Measurements from ENCODE around the gene NANOS3.

Gene NANOS3

DNA sequence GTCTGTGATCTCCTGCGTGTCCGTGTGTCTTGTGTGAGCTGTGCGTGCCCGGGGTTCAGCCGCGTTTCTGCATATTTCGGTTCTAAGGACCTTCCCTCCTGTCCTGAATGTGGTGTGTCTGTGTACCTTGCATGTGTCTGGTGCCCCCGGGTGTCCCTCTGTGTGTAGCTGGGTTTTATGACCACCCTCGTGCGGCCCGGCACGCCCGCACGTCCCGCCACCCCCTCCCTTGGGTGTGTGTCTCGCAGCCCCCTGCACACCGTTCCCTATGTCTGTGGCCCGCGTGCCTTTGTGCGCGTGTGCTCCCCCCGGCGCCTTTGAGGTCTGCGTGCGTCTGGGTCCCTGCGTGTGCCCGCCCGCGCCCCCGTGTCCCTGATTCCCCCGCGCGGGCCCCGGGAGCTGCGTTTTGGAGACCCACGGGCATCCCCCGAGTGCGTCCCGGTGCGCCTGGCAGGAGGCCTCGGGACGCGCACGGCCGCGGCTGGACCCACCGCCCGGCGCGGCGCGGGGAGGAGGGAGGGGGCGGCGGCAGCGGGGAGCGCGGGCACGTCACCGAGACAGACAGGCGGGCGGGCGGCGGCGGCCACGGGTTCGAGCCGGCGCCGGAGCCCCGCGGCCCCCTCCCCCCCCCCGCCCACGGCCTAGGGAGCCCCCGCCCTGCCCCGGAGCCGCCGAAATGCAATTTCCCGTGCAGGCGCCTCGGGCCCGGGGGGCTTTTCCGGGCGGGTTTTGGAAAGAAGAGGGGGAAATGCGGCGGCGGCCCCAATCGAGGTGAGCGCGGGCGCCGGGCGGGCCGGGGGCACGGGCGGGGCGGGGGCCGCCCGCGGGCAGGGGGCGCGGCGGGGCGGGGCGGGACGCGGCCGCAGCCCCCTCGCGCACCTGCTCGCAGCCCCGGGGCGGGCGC lies 12.0 kb upstream of the NANOS3 start:
- DNase-seq, result no peak

DNA sequence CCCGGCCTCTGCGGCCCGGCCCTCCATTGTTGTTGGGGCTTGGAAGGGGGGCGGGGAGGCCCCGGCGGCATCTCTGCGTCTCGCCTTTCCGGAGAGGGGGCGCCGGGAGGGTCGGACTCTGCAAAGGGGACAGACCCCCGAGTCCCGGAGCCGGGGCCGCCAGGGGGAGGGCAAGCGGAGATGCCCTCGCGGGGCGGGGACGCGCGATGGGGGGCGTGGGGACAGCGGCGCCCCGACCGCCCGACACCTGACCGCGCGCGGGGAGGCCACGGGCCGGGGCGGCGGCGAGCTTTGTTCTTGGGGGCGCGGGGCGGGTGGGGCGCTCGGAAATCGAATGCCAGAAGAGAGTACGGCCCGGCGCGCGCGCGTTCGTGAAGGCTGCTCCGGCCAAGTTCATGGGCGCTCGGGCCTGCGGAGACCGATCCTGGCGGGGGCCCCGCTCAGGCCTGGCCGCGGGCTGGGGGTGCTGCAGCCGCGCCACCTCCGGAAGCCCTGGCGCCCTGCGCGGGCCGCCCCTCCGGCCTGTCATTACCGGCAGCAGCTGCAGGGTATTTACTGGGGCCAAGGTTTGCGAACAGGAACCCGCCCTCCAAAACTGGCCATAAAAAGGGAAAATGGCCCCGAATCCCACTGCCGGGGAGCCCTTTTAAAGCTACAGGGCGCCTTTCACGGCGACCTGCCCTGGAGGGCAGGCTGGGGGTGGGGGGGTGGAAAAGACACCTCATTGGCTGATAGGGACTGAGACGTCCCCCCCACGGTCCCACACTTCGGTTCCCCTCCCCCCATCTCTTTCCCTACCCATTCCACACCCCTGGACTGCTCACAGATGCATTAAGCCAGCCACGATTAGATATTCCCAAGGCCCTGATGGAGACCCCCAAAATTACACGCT lies 11.1 kb upstream of the NANOS3 start:
- no peak for DNase-seq

DNA sequence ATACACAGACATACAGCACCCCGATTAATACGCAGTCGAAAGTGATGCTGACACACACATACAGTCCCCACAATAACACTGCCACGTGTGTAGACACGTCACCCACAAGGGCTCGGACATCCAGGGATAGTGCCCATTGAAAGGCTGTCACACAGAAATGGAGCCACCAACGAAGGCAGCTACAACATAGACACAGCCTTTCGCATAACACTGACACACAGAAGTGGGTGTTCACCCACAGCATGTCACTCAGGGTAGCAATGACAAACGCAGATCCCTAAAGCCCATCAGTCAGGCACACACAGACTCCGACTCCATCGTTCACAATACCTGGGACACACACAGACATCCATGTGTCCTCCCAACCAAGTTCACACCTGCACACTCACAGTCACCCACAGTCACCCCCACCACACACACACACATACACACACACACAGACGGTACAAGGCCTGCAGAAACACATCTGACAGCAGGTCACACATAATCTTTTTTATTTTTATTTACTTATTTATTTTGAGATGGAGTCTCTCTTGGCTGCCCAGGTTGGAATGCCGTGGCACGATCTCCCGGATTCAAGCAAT lies 10.4 kb upstream of the NANOS3 start:
- DNase-seq, result no peak

DNA sequence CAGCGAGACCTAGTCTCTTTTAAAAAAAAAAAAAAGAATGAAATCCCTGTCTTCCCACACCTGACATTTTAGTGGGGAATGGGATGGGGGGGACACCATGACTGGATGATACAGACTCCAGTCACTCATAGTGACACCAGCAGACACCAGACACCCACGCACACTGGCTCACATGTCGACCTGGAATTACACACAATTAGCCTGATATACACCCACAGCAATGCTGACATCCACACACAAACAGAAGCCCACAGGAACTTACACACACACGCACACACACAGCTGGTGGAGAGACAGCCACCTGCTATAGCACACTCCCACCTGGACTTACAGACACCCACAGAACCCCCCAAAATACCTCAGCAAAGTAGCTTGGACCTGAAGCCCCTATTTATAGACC lies 8.3 kb upstream of the NANOS3 start:
- DNase-seq, result no peak

DNA sequence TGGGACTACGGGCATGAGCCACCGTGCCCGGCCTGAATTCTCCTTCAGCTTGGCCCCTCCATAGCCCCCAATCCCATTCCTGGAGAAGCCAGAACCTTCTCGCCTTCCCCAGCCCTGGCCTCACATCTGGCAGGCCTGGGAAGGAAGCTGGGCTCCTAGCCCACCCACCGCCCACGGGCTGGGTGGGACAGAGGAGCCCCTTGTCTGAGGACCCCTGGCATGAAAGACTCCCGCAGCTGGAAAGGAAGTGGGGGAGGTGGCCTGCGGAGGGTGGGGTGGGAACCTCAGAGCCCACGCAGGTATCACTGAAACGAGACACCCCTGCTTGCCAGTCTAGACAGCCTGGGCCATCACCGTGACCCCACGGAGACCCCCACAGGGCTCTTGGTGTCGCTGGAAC lies 7.7 kb upstream of the NANOS3 start:
- no peak for DNase-seq

DNA sequence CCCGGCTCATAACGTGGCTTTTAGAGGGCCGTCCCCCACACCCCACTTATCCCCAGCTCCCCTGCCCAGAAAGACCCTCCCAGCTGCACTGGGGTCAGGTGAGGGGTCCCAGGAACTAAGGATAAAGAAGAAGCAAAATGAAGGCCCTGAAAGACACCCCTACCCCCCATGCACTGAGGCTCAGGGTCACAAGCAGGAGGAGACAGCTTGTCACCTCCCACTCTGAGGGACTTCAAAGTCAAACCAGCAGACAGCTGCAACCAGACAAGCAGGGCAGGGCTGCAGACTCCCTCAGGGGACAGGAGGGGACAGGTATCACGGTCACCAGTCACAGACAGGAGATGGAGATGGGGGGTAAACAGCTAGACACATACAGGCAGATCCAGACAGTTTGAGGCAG lies 6.1 kb upstream of the NANOS3 start:
- no peak for DNase-seq

DNA sequence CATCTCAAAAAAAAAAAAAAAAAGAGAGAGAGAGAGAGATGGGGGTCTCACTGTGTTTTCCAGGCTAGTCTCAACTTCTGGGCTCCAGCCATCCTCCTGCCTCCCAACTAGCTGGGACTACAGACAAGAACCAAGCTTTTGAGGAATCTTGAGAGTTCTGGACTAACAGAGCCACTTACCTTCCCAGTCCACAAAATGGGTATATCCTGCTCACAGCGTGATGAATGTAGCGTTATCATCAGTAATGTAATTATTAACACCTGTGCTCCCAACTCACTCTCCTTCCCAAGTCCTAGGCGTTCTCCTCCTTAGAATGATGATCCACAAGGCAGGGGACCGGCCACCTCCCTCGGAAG lies 4.6 kb upstream of the NANOS3 start:
- DNase-seq, result no peak

DNA sequence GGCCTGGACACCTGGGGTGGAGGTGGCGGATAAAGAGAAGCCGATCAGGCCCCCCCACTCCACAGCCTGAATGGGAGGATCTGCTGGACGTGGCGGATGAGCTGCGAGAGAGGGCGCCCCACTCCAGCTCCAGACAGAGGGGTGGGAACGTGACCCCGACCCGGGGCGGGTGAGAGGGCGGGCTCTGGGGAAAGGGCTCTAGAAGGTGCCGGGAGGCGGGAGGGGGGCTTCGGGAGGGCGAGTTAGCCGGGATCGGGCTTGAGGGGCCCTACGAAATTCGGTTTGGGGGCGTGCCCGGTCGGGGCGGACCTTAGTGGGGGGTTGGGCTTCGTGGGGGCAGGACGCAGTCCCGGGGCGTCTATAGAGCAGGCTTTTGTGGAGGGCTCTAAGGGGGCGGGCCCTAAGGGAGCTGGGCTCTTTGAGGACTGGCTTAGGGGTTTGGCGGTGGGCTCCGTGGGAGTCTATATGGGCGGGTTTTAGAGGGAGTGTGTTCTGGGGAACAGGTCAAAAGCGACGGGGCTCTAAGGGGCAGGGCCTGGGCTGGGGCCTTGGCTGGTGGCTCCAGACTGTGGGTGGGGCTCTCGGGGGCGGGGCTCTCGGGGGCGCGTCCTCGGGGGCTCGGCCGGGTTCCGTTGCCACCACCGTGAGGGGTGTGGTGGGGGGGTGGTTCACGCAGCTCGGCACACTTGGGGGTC lies 4.1 kb upstream of the NANOS3 start:
- no peak for DNase-seq

DNA sequence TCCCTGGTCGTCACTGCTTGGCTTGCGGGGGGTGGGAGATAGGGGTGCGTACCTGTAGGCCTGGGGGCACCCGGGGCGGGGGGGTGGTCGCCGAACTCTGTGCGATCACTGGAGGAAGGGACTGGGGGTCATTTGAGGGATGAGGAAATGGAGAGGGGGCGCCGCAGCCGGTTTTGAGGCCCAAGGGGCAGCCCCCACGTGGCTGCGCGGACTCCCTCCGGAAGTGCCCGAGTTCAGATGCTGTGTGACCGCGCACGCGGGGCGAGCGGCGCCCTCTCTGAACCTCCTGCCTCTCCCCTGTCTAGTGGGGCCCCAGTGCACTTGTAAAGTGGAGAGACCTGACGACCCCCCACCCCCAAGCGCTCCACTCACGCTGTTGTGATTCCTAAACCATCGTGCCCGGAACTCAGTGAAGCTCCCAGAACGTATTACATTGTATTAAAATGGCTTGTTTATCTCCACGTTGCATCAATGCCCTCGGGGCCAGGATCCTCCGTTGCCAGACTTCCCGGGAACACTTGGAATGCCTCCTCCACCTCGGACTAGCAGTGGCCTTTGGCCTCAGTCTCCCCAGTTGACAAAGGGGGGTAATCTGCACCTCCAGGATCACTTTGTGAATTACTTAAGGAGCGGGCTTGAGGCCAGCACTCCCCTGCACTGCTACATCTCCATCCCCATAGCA lies 3.0 kb upstream of the NANOS3 start:
- no peak for DNase-seq

DNA sequence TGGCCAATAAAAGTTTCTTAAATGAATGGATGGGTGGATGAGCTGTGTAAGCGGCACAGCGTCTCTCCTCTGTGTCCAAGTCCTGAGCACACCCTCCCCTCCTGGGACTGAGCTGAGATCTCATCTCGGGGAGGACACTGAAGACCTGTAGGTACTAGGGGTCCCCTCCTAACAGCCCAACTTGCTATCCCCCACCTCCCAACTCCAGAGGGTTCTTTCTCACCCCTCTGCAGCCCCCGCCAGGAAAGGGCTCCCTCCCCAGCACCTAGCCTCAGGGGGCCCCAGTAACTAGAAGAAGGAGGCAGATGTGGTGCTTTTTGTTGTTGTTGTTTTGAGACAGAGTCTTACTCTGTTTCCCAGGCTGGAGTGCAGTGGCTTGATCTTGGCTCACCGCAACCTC lies 1.1 kb upstream of the NANOS3 start:
- DNase-seq, result no peak

DNA sequence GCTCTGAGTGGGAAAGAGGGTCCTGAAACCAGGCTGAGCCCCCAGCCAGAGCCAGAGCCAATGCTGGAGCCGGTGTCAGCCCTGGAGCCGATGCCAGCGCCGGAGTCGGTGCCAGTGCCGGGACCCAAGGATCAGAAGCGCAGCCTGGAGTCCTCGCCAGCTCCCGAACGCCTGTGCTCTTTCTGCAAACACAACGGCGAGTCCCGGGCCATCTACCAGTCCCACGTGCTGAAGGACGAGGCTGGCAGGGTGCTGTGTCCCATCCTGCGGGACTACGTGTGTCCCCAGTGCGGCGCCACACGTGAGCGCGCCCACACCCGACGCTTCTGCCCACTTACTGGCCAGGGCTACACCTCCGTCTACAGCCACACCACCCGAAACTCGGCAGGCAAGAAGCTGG lies 369 bp downstream of the NANOS3 start:
- no peak for DNase-seq

DNA sequence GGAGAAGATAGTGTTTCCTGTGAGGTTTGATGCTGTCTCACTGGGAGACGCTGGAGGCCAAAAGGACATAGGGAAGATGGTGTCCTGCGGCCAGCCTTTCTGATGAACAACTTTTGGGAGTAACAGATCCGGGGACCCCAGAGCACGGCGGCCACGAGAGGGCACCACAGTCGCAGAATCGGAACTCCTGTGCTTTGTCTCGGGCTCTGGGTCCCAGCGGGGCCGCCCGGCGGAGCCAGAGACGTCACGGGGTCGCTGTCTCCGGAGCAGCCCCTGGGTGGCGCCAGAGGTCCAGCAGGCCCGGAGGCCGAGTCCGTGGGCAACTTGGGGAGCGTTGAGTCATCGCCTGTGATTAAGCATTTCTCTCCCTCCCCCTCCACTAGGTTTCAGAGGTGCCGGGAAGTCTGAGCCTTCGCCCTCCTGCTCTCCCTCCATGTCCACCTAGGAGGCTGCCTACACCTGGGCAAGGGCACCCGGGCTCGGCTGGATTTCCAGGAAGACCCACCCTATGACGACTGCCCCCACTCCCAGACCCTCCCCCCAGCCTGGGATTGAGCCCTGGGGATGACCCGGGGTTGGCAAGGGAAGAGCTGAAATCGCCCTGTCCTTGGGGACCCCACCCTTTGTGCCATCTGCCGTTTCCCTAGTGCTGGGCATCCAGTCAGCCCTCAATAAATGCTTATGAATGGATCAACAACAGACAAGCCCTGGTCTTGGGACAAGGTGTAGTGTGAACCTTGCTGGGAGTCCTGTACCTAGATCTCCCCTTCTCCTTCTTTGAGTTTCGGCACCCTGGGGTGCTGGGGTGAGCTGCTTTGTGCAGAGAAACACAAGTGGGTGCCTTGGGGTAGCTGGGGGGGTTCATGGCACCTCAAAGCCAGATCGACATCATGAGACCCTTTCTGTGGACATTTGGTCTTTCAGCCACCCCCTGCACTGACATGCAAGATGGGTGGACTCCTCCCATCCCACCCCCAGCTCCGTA lies 3.4 kb downstream of the NANOS3 start:
- DNase-seq, result peak; percentile 87

DNA sequence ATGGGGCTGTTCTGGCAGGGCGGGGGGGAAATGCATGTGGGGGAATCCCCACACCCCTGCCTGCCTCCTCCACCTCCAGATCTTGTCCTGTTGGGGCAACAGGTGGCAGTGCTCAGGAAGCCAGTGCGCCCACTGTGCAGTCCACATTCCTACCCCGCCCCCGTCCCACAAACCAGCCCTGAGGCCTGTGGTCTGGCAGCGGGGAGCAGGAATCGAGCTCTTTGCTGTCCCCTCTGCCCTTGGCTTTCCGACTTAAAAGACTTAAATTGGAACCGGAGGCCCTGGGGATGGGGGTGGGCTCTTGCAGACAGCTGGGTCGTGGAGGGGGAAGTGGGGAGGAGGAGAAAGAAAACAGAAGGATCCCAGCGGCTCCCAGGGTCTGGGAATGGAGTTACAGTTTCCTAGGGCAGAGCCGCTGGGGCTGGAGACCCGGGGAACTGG lies 4.3 kb downstream of the NANOS3 start:
- DNase-seq, result no peak

DNA sequence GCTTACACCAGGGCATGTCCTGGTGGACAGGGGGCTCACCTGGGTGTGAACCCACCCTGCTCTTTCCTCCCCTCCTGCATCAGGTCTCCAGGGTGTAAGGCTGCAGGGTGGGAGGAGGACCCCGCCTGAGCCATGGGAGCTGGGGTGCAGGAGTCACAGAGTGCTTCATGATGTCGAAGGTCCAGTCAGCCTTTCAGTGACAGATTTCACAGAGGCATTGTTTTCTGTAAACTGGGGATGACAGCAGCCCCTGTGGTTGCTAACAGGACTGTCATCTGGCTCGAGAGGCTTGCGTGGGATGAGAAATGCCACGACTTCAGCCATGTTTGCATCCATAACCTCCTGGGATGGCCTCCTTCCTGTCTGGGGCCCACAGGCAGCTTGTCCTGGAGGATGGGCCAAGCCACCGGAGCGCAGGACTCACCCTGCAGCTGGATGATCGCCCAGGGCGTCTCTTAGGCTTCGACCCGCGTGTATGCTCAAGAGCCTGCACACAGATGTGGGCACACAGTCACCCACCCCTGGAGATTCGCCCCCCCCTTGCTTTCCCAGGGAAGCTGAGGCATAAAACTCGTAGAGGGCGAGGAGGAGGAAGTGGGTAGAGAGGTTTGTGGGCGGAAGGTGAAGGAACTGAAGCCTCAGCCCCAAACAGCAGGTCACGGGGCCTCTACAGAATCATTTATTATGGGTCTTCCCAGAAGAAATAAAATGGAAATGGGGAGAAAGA lies 4.9 kb downstream of the NANOS3 start:
- no peak for DNase-seq

DNA sequence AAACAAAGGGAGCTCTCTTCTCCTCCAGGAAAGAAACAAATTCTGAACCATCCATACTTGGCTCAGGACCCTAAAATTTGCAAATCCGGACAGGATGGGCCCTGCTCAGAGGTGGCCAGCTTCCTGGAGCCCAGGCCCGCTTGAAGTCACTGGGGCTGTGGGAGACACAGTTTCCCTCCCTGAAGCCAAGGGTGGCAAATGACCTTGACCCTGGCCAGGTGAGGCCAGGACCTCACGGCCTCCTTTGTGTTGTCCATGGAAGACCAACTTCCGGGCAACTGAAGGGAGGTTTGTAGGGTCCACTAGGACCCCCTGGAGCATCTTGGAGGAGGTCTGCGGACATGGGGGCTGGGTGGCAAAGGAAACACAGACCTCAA lies 5.5 kb downstream of the NANOS3 start:
- DNase-seq, result no peak

DNA sequence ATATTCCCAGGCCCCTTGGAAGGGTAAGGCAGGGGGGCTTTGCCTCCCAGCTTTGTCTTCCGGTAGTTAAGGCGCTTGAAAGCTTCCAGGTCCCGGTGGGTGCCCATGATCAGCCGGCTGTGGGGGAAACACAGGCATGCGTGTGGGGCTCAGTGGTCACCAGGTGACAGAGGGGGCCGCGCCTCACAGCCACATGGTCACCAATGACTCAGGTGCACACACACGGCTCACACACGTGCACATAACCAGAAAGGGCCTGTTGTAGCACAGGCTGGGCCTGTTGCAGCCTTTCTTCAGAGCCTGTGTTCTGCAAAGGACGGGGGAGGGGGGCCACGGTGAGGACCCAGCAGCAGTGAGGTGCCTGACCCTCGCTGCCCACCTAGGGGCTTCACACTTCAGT lies 5.9 kb downstream of the NANOS3 start:
- DNase-seq, result no peak

DNA sequence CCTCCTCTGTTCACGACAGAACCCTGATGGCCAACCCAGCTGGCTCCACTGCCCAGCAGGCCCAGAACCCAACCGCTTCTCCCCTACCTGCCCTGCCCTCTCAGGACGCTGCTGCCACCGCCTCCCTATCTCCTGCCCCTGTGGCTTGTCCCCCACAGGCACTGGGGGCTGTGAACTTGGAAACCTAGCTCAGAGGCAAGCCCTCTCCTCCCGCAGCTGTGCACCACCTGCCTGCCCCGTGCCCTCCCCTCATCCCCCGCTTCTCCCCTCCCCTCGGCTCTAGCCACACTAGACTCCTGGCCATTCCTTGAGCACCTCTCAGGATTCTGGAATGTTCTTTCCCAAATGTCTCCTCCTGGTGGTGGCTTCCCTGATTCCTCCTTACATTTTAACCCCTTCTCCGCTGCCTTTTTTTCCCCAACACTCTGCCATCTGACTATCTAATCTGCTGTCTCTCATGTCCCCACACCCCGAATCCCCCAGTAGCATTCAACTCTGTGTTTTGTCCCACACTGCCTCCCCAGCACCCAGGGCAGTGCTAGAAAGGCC lies 6.7 kb downstream of the NANOS3 start:
- DNase-seq, result no peak

DNA sequence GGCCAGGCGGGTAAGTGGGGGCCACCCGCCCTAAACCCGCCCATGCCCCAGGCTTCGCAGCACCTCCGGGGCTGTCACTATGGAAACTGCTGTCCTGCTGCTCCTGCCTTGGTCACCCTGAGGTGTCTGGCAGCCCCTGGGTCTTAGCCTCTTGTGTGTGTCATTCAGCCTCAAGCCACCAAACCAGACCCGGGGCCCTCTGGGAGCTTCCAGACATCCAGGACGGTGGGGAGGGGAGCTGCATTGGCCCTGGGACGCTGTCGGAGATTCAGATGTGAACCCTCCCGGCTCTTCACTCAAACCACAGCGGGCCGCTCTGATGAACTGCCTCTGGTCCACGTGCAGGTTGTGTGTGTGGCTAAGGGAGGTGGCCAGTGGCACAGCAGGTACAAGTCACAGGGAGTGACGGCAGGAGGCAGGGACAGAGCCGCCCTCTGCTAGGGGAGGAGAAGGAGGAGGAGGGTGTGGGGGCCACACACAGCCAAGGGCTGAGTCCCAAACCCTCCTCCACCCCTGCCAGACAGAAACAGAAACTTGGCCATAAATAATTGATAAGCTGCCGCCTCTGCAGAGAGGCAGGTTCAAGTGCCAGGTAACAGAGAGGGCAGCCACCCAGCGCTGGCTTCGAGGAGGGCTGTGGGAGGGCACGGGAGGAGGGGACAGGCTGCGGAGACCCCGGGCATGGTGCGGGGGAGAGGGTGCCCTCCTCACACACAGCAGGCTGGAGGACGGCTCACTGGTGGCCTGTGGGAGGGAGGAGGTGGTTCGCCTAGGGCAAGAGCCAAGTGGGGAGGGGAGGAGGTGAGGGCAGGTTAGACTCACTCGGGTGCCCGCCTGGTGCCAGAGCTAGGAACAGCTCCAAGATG lies 8.0 kb downstream of the NANOS3 start:
- no peak for DNase-seq

DNA sequence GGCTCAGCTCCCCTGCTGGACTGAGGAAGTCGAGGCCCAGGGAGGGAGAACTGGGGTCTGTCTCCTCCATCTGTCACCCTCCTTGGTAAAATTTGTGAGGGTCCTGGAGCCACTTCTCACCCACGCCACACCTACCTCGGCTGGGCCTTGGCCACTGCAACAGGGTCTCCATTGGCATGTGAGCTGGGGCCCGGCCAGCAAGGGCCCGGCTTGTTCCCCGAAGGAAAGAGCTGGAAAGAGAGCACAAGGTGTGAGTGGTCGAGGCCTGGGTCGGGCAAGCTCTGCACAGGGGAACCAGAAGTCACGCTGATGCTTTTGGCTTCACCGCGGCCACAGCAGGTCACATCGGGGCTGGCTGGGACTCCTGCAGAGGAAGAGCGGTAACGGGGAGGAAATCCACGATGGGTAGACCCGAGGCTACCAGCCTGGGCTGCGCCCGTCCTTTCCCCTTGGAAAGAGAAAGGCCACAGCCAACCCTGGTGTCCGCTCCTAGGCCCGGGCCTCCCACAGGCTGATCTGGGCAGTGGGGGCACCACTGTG lies 9.0 kb downstream of the NANOS3 start:
- DNase-seq, result no peak
